Tibial nerve (tissue), 4 donors: ENCODE data around the gene PDE6H.

Experiments used
- EP300 ChIP-seq, 2 donors: sonication (generic); formaldehyde crosslinking; IDR thresholded peaks; one replicate each; pipeline ENCODE4 v1.6.1; 2017; ENCODE audit warnings: antibody characterized with exemption in 2 of 2, mild to moderate bottlenecking in 1 of 2
- POLR2A ChIP-seq, 2 donors: fragments of 450-650 bp; IDR thresholded peaks; one replicate each; pipeline ENCODE4 v1.6.1; 2017; ENCODE audit warnings: antibody characterized with exemption in 2 of 2, mild to moderate bottlenecking in 2 of 2, moderate library complexity in 2 of 2
- TF ChIP-seq, protein P1 (sequence below), 5 experiments: fragments of 200-600 bp in 3 of 5; fragments of 450-650 bp in 2 of 5; sonication (generic) in 3 of 5; IDR thresholded peaks; one replicate each; pipeline ENCODE4 v1.5.1; 2016 to 2019; ENCODE audit warnings: antibody characterized with exemption in 5 of 5, mild to moderate bottlenecking in 3 of 5, moderate library complexity in 2 of 5

DNA sequence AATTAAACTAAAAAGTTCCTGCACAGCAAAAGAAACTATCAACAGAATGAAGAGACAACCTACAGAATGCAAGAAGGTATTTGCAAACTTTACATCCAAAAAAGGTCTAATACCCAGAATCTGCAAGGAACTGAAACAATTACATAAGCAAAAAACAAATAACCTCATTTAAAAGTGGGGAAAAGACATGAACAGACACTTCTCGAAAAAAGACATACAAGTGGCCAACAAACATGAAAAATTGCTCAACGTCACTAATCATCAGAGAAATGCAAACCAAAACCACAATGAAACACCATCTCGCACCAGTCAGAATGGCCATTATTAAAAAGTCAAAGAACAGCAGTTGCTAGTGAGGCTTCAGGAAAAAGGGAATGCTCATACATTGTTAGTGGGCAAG, 15.2 kb downstream of the PDE6H start:
- TF ChIP-seq, protein P1, sequence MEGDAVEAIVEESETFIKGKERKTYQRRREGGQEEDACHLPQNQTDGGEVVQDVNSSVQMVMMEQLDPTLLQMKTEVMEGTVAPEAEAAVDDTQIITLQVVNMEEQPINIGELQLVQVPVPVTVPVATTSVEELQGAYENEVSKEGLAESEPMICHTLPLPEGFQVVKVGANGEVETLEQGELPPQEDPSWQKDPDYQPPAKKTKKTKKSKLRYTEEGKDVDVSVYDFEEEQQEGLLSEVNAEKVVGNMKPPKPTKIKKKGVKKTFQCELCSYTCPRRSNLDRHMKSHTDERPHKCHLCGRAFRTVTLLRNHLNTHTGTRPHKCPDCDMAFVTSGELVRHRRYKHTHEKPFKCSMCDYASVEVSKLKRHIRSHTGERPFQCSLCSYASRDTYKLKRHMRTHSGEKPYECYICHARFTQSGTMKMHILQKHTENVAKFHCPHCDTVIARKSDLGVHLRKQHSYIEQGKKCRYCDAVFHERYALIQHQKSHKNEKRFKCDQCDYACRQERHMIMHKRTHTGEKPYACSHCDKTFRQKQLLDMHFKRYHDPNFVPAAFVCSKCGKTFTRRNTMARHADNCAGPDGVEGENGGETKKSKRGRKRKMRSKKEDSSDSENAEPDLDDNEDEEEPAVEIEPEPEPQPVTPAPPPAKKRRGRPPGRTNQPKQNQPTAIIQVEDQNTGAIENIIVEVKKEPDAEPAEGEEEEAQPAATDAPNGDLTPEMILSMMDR (IDR thresholded peaks at IDR 0.05): no peak
- TF ChIP-seq EP300 (IDR thresholded peaks at IDR 0.05) (no peak), POLR2A (IDR thresholded peaks at IDR 0.05) (no peak)
